Sigmoid colon (tissue), 7 donors: Measurements from ENCODE around the gene C5AR1. TPM values are rescaled to one million over a fixed set of nuclear protein-coding genes. Genes with fewer than 3 reads are reported as not detected.

ENCODE experiments used
- DNase-seq: peaks from one replicate; pipeline ENCODE4 v3.0.0-alpha.2; 2019
- H3K27ac ChIP-seq, 4 donors: fragments of 200-600 bp; sonication (generic); one replicate each; pipeline ENCODE4 v1.5.1; 2016 to 2019; ENCODE audit warnings: mild to moderate bottlenecking in 1 of 4
- H3K27me3 ChIP-seq, 3 donors: fragments of 200-600 bp; sonication (generic); one replicate each; pipeline ENCODE4 v1.5.1; 2019; ENCODE audit warnings: mild to moderate bottlenecking in 1 of 3
- H3K36me3 ChIP-seq, 4 donors: fragments of 200-600 bp; sonication (generic); one replicate each; pipeline ENCODE4 v1.5.1; 2016 to 2019
- H3K4me1 ChIP-seq, 4 donors: fragments of 200-600 bp; sonication (generic); one replicate each; pipeline ENCODE4 v1.5.1; 2017 to 2019
- H3K4me3 ChIP-seq, 4 donors: fragments of 200-600 bp; sonication (generic); one replicate each; pipeline ENCODE4 v1.5.1; 2017 to 2019; ENCODE audit warnings: mild to moderate bottlenecking in 2 of 4, moderate library complexity in 1 of 4
- H3K9me3 ChIP-seq, 4 donors: fragments of 200-600 bp in 3 of 4; sonication (generic) in 3 of 4; one replicate each; pipeline versions ENCODE4 v1.5.1 to v1.6.1; 2013 to 2019
- EP300 ChIP-seq, 4 donors: sonication (generic); formaldehyde crosslinking; IDR thresholded peaks; one replicate each; pipeline ENCODE4 v1.6.1; 2017; ENCODE audit warnings: antibody characterized with exemption in 4 of 4
- POLR2A ChIP-seq, 2 donors: fragments of 450-650 bp; IDR thresholded peaks; one replicate each; pipeline ENCODE4 v1.6.1; 2016; ENCODE audit warnings: antibody characterized with exemption in 2 of 2, mild to moderate bottlenecking in 2 of 2, moderate library complexity in 2 of 2
- POLR2AphosphoS5 ChIP-seq, 4 donors: sonication (generic); formaldehyde crosslinking; IDR thresholded peaks; one replicate each; pipeline ENCODE4 v1.6.1; 2017; ENCODE audit warnings: antibody characterized with exemption in 4 of 4
- WGBS, 2 donors: extraction: QIAGEN DNeasy Blood & Tissue Kit; methylation state at CpG; one replicate each; pipeline ENCODE4 v1.1.7; 2013; 5-methylcytosine and 5-hydroxymethylcytosine counted together
- intact Hi-C: fragments of 100-400 bp; cut with DNase I; formaldehyde crosslinking; loops from one replicate; pipeline ENCODE4 v1.15.1; 2023
- polyA plus RNA-seq, 3 donors: library from polyadenylated mRNA; stranded (reverse); fragments of 200-250 nt; gene quantifications; one replicate each; pipeline ENCODE4 v1.2.3, GENCODE V29; 2013
- total RNA-seq, 4 donors: library from RNA; depleted of rRNA; stranded (reverse); fragments of >200 nt; gene quantifications; one replicate each; pipeline ENCODE4 v1.1.0, GENCODE V29; 2016
- TF ChIP-seq, protein P1 (sequence below), 4 experiments: fragments of 450-650 bp in 3 of 4; fragments of 200-600 bp in 1 of 4; IDR thresholded peaks; one replicate each; pipeline ENCODE4 v1.5.1; 2016 to 2019; ENCODE audit warnings: antibody characterized with exemption in 4 of 4, mild to moderate bottlenecking in 3 of 4, moderate library complexity in 2 of 4
- donor health status: healthy with polysubstance abuse.
- donor health status: Bipolar disorder and iron deficiency.
- donor health status: healthy.

C5AR1 gene
- total and polyA plus RNA-seq, 7 donors: 5.4 to 19.4 (median 7.8) TPM

DNA sequence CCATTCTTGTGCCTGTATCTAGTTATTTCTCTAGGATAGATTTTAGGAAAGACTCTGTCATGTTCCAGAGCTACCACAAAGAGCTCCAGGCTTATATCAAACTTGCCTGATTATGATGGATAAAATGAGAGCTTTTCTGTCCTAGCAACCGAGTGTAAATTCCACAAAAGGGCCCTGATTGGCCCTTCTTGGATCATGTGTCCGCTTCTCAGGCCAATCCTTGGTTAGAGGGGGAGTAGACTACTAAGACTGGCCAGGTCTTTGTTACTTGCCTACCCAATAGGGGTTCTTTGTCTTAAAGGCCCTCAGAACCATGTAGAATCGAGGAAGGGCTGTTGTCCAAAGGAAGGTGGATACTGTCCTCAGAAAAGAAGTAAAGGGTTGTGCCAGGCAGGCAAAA is 41.9 kb downstream of the C5AR1 start:
- H3K9me3 ChIP-seq: no peaks in the 10 kb centered on the region
- no peaks in the 10 kb centered on the region for H3K27me3 ChIP-seq
- peaks cover 0 to 25% (median 18%) of the 10 kb centered on the region in 4 donors for H3K4me1 ChIP-seq
- DNase-seq: no peak
- no peak overlapping the region for H3K4me3 ChIP-seq
- 90 to 91% methylated on average over 3 of the region's 3 CpGs for WGBS, 2 donors
- no peak for TF ChIP-seq POLR2AphosphoS5 (IDR thresholded peaks at IDR 0.05)
- TF ChIP-seq, protein P1, sequence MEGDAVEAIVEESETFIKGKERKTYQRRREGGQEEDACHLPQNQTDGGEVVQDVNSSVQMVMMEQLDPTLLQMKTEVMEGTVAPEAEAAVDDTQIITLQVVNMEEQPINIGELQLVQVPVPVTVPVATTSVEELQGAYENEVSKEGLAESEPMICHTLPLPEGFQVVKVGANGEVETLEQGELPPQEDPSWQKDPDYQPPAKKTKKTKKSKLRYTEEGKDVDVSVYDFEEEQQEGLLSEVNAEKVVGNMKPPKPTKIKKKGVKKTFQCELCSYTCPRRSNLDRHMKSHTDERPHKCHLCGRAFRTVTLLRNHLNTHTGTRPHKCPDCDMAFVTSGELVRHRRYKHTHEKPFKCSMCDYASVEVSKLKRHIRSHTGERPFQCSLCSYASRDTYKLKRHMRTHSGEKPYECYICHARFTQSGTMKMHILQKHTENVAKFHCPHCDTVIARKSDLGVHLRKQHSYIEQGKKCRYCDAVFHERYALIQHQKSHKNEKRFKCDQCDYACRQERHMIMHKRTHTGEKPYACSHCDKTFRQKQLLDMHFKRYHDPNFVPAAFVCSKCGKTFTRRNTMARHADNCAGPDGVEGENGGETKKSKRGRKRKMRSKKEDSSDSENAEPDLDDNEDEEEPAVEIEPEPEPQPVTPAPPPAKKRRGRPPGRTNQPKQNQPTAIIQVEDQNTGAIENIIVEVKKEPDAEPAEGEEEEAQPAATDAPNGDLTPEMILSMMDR (IDR thresholded peaks at IDR 0.05): no peak
- TF ChIP-seq EP300 (IDR thresholded peaks at IDR 0.05): no peak
- TF ChIP-seq POLR2A (IDR thresholded peaks at IDR 0.05): no peak
- peaks cover 17 to 40% (median 29%) of the 10 kb centered on the region in 4 donors for H3K36me3 ChIP-seq
- intact Hi-C loops: no loop called here
- H3K27ac ChIP-seq: no peak overlapping the region

DNA sequence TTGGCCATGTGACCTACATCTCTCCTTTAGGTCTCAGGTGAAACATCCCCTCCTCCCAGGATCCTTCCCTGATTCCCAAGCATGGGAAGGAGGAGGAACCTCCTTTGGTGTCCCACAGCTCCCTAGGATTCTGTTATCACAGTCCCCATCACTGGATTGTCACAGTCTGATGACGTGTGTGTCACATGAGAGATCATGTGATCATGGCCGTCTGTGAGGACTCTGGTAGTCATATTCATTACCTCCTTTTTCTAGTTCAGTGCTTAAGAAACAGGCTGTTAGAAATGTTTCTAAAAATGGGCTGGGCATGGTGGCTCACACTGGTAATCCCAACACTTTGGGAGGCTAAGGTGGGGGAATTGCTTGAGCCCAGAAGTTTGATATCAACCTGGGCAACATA is 42.4 kb downstream of the C5AR1 start:
- Histone ChIP-seq H3K36me3 (peaks cover 18 to 44% (median 35%) of the 10 kb centered on the region in 4 donors), H3K27me3 (no peaks in the 10 kb centered on the region), H3K9me3 (no peaks in the 10 kb centered on the region), H3K27ac (no peak overlapping the region), H3K4me1 (peaks cover 0 to 25% (median 18%) of the 10 kb centered on the region in 4 donors), H3K4me3 (no peak overlapping the region)
- intact Hi-C loops: no loop called here
- TF ChIP-seq EP300 (IDR thresholded peaks at IDR 0.05) (no peak), POLR2AphosphoS5 (IDR thresholded peaks at IDR 0.05) (no peak), POLR2A (IDR thresholded peaks at IDR 0.05) (no peak)
- TF ChIP-seq, protein P1 (IDR thresholded peaks at IDR 0.05): no peak
- WGBS, 2 donors: 55 to 79% methylated on average over 2 of the region's 2 CpGs
- DNase-seq: no peak

DNA sequence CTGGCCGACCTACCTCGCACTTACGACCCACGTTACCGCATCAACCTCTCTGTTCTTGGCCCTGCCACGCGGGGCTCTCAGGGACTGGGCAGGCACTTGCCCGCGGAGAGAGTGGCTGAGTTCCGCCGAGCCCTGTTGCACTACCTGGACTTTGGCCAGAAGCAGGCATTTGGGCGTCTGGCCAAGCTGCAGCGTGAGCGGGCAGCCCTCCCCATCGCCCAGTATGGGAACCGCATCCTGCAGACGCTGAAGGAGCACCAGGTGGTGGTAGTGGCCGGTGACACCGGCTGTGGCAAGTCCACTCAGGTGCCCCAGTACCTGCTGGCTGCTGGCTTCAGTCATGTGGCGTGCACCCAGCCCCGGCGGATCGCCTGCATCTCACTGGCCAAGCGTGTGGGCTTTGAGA is 43.6 kb downstream of the C5AR1 start:
- WGBS, 2 donors: 45 to 89% methylated on average over 24 of the region's 24 CpGs
- peaks cover 0 to 25% (median 17%) of the 10 kb centered on the region in 4 donors for H3K4me1 ChIP-seq

DNA sequence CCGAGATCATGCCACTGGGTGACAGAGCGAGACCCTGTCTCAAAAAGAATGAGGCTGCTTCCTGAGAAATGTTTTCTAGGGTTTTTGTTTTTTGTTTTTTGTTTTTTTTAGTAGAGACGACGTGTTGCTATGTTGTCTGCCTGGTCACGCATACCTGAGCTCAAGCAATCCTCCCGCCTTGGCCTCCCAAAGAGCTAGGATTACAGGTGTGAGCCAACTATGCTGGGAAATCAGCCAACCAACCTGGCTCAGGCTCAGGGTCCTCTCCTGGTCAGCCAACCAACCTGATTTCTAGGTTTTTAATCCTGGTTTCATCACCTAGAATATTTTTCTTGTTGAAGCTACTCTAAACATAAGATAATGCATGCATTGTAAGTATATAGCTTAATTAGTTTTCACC is 47.2 kb downstream of the C5AR1 start:
- TF ChIP-seq POLR2A (IDR thresholded peaks at IDR 0.05) (no peak), POLR2AphosphoS5 (IDR thresholded peaks at IDR 0.05) (no peak), EP300 (IDR thresholded peaks at IDR 0.05) (no peak)
- TF ChIP-seq, protein P1 (IDR thresholded peaks at IDR 0.05): no peak
- Histone ChIP-seq H3K27ac (no peak overlapping the region), H3K4me1 (peaks cover 0 to 7% (median 0%) of the 10 kb centered on the region in 4 donors), H3K9me3 (no peaks in the 10 kb centered on the region), H3K27me3 (no peaks in the 10 kb centered on the region), H3K4me3 (no peak overlapping the region), H3K36me3 (peaks cover 51 to 92% (median 76%) of the 10 kb centered on the region in 4 donors)
- no peak for DNase-seq
- WGBS, 2 donors: 93 to 97% methylated on average over 6 of the region's 6 CpGs
- intact Hi-C loops: no loop called here

More for the DNA sequence above, 43.6 kb downstream of the C5AR1 start:
- H3K27me3 ChIP-seq: no peaks in the 10 kb centered on the region
- H3K27ac ChIP-seq: no peak overlapping the region
- intact Hi-C loops: no loop called here
- no peak for DNase-seq
- H3K36me3 ChIP-seq: peaks cover 29 to 57% (median 47%) of the 10 kb centered on the region in 4 donors
- TF ChIP-seq POLR2AphosphoS5 (IDR thresholded peaks at IDR 0.05): no peak
- no peak for TF ChIP-seq POLR2A (IDR thresholded peaks at IDR 0.05)
- TF ChIP-seq EP300 (IDR thresholded peaks at IDR 0.05): no peak
- TF ChIP-seq, protein P1 (IDR thresholded peaks at IDR 0.05): no peak
- no peak overlapping the region for H3K4me3 ChIP-seq
- H3K9me3 ChIP-seq: no peaks in the 10 kb centered on the region
